Body of pancreas (tissue), 4 donors: ENCODE data around the gene DTNBP1.

Experiments
- CTCF ChIP-seq, 7 experiments: fragments of 450-650 bp in 4 of 7; fragments of 200-600 bp in 3 of 7; sonication (generic) in 3 of 7; IDR thresholded peaks; one replicate each; pipeline ENCODE4 v1.5.1; 2016 to 2019; ENCODE audit warnings: antibody characterized with exemption in 7 of 7
- POLR2A ChIP-seq, 3 donors: fragments of 450-650 bp; IDR thresholded peaks; one replicate each; pipeline ENCODE4 v1.6.1; 2016; ENCODE audit warnings: antibody characterized with exemption in 3 of 3, mild to moderate bottlenecking in 2 of 3

DNA sequence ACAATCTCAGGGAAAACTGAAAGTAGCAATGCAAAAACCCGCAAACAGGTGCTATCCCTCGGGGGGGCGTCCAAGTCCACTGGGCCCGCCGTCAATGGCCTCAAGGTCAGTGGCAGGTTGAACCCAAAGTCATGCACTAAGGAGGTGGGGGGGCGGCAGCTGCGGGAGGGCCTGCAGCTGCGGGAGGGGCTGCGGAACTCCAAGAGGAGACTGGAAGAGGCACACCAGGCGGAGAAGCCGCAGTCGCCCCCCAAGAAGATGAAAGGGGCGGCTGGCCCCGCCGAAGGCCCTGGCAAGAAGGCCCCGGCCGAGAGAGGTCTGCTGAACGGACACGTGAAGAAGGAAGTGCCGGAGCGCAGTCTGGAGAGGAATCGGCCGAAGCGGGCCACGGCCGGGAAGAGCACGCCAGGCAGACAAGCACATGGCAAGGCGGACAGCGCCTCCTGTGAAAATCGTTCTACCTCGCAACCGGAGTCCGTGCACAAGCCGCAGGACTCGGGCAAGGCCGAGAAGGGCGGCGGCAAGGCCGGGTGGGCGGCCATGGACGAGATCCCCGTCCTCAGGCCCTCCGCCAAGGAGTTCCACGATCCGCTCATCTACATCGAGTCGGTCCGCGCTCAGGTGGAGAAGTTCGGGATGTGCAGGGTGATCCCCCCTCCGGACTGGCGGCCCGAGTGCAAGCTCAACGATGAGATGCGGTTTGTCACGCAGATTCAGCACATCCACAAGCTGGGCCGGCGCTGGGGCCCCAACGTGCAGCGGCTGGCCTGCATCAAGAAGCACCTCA, 166.3 kb downstream of the DTNBP1 start:
- TF ChIP-seq CTCF (IDR thresholded peaks at IDR 0.05) = no peak
- TF ChIP-seq POLR2A (IDR thresholded peaks at IDR 0.05) = no peak
